Retinal pigment epithelial cell (primary cell): ENCODE results near the gene KCTD5.

Experiments
- DNase-seq: peaks from one replicate; pipeline ENCODE4 v3.0.0-alpha.2; 2010; ENCODE audit warnings: low read depth
- H3K4me3 ChIP-seq: 2 replicates; pipeline ENCODE4 v1.5.1; 2011; ENCODE audit warnings: mild to moderate bottlenecking, low read length, control low read depth, moderate library complexity
- CTCF ChIP-seq: conservative IDR thresholded peaks from 2 replicates; pipeline ENCODE4 v1.5.1; 2011; ENCODE audit warnings: low read depth, low read length, control low read depth, inconsistent platforms

KCTD5 gene

GRCh38 chr16:2742323-2743006 is 60.1 kb downstream of the KCTD5 start:
- no peak overlapping the region for H3K4me3 ChIP-seq
- TF ChIP-seq CTCF: no peak
- DNase-seq: no peak

GRCh38 chr16:2743007-2743810 is 60.9 kb downstream of the KCTD5 start:
- no peak for DNase-seq
- no peak overlapping the region for H3K4me3 ChIP-seq
- no peak for TF ChIP-seq CTCF

- no peak for TF ChIP-seq CTCF
- no peak overlapping the region for H3K4me3 ChIP-seq
- no peak for DNase-seq
Measured at GRCh38 chr16:2744711-2745110, 62.4 kb downstream of the KCTD5 start.

- no peak overlapping the region for H3K4me3 ChIP-seq
- DNase-seq: no peak
- no peak for TF ChIP-seq CTCF
Measured at GRCh38 chr16:2745116-2745890, 63.0 kb downstream of the KCTD5 start.

GRCh38 chr16:2745961-2746360 is 63.6 kb downstream of the KCTD5 start:
- H3K4me3 ChIP-seq: no peak overlapping the region
- no peak for DNase-seq
- no peak for TF ChIP-seq CTCF

DNA sequence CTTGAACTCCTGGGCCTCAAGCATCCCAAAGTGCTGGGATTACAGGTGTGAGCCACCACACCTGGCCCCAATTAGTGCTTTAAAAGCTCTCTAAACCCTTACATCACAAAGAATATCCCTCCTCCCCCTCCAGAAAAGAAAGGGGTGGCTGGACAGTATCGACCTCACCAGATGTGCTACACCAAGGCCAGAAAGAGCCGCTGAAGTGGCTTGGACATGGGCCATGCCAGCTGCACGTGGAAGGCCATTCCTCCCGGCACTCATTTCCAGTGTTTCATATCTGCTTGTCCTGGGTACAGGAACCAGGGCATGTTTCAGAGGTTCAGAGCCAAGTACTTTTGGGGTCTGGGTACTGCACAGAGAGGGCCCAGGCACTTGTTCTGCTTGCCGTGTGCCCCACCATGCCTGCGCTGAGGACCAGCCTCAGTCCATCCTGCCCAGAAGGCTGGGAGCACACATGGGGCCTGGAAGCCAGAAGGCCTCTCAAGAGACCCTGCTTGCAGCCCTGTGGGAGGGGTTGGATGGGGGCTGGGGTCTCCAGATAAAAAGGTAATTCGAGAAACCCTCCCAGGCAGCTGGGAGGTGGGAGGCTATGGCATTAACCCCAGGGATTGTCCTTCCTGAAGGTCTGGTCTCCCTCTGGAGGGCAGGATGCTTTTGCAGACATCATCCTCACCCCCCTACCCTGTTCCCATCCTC is 66.6 kb downstream of the KCTD5 start:
- TF ChIP-seq CTCF: no peak
- H3K4me3 ChIP-seq: no peak overlapping the region
- no peak for DNase-seq
